SHP77 (cell line): ENCODE measurements around the gene CENPW.

Experiments used
- DNase-seq, 2 experiments: peaks; one replicate each; lab custom pipeline; 2025; lab: John Stamatoyannopoulos, UW

Gene CENPW

DNA sequence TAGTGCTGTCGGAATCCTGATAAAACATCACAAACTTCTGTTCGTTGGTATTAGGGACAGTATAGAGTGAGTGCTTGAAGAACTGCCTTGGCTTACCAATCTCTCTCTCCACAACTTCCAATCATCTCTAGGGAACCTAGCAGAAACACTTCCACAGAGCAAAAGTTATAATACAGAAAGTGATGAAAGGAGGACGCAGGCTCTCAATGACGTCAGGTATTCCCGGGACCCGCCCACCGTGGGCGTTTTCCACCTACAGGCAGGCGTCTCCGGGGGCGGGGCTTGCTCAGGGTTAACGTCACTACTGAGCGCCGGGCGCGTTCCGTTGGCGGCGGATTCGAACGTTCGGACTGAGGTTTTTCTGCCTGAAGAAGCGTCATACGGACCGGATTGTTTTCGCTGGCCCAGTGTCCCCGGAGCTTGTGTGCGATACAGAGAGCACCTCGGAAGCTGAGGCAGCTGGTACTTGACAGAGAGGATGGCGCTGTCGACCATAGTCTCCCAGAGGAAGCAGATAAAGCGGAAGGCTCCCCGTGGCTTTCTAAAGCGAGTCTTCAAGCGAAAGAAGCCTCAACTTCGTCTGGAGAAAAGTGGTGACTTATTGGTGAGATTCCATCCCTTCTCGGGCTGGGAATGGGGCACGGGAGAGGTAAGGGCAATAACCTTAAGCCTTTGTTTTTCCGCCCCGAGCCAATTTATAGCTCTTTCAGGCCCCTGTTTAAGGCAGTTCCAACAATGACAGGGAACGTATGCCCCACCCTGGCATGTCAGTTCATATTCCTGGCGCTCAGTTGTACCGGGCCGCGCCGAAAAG is at the start of gene CENPW:
TSS of gene CENPW (plus strand) at position 320 of the 814 bp plus-strand sequence. CDS start at position 479, 159 bp downstream.
- DNase-seq: peak; percentile 86 to 91

DNA sequence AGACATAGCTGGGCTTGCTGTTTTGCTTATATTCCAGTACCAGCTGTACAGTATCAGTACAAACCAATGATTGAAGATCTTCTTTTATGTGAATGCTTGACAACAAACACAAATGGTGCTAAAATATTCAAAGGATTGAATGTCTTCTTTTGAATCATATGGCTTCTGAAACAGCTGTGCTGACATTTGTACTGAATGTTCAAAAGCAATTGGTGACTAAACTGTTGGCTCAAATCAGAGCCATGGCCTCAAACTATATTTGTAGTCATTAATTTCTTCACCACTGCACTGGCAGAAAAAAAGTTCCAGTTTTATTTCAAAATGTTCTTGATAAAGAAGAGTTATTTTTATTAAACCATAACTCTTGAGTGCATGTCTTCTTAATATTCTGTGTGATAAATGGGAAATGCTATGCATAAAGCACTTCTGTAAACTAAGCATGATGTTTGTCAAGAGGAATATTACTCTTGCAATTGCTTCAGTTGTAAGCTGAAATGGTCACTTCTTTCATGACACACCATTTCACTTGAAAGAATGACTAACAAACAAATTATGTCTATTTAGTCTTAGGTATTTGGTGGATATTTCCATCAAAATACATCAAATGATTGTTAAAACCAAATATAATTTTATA is 45.9 kb upstream of the CENPW start:
- DNase-seq: no peak

DNA sequence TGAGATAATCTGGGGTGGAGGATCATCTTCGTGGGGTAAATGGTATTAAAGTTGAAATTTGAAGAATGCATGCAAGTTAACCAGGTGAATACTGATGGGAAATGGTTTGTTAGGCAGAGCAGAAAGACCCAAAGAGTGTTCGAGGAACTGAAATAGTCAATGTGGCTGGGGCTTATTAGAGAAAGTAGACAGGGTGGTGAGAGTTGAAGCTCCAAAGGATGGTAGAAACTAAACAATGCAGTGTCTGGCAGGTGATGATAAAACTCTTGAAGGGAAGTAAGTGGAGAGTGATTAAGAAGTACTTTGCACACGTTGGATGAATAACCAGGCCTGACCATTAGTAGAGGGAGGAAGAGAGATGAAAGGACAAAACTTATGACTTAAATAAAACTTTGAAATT is 39.8 kb upstream of the CENPW start:
- no peak for DNase-seq

DNA sequence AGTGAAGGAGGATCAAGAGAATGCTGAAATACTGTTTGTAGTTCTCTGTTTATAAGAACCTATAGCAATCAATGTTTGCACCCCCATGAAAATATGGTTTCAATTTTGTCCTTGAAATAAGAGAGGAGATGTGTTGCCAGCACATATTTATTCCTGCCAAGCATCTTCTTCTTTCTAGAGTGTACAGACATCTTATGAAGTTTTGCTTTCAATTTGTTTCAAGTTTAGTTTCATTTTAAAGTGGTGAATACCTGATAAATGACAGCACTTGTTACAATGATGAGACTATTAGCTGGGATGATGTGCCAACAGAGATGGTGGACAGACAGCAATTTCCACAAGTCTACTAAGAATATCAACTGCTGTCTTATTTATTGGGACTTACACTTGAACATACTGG is 39.2 kb upstream of the CENPW start:
- DNase-seq: no peak

DNA sequence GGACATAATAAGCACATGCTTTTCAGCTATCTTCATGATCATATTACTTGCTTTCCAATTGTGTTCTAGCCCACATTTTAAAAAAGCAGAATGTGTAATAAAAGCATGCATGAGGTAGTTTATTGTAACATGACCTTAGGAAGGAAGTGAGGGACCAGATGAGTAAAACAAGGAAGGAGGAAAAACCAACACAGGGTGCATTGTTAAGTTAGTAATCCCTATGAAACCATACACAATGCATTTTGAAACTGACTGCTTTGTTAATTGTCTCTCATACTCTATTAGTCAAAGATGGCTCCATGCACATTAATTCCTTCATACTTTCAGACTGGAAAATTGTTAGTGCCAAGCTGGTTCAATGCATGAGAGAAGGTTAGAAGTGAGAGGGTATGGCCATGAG is 37.7 kb upstream of the CENPW start:
- DNase-seq: no peak

DNA sequence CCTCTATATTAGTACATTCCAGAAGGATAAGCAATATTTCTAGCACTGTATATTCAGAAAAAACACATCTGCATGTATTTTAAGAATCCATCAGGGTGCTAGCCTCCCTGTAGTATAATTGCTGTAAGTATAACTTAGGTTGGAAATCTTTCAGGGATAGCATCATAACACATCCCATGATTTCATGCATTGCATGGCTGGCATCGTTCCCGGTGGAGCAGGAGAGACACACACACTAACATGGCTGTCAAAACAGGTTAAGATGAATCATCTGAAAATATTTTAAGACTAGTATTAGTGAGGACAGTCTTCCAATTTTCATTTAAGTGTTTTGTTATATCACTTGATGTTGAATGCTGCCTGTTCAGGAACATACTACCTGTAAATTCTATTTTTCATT is 32.1 kb upstream of the CENPW start:
- DNase-seq: no peak

DNA sequence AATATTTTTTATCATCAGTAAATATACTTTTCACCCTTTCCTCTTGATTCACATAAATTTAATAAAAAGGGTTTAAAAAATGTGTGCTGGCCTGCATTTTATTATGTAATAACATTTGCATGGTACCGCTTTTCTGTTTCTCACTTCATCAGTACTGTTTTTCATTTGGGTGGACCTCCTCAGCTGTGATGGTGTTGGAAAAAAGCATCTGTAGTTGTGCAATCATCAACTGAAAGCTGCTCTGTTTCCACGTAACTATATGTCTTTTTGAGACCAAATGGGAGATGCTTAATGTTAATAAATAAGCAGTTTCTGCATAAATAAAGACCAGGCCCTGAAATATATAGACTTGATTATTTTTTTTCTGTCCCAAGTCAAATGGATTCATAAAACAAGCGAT is 31.6 kb upstream of the CENPW start:
- no peak for DNase-seq

DNA sequence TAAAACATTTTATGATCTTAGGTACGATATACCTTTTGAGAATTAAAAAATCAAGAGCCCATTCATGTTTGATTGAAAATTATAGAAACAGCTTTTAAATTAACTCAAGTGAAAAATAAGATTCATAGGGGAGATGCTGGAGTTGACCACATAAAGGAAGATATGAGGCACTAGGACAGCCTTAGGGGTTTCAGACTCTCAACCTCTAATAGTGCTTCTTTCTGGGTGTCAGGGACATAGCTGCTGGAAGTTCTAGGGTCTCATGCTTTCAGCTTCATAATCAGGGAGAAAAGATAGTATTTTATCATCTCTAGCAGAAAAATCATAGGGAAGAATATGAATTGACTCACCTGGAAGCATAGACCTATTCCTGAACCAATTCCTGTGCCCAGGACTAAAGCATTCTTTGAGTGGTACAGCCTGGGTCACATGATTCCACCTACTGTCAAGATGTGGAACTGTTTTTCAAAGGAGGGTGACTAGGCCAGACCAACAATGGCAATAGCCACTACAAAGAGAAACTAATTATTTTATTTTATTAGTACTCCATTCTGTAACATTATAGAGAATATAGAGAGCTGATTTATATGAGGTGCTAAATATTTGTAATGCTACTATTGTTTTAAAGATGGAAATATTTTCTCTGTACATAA is 27.8 kb upstream of the CENPW start:
- DNase-seq: peak in 1 of 2 experiments; percentile 15

DNA sequence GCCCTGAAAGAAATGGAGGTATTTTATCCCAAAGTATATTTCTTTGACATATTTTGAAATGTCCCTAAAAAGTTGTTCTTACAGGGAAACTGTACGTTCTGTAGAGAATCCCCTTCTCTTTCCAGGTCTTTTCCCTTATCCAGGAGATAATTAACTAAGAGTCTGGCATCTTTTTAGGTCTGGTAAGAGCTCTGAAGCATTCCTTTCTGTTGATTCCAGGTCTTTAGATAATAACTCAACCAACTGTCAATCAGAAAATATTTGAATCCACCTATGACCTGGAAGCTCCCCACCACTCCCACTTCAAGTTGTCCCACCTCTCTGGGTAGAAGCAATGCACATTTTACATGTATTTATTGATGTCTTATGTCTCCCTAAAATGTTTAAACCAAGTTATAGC is 26.0 kb upstream of the CENPW start:
- DNase-seq: no peak

DNA sequence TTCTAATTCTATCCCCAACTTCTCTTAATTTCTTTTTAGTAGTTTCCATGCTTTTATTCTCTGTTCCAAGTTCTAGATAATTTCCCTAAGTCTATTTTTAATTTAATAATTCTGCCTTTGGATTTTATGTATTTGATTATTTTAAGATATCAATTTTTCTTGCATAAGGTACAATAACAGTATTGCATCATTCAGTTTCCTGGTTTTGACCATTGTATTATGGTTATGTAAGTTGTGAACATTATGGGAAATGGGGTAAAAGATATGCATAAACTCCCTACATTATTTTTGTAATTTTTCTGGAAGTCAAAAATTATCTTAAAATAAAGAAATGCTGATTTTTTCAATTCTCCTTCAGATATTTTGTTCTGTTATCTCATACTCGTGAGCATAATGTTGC is 21.1 kb upstream of the CENPW start:
- no peak for DNase-seq

DNA sequence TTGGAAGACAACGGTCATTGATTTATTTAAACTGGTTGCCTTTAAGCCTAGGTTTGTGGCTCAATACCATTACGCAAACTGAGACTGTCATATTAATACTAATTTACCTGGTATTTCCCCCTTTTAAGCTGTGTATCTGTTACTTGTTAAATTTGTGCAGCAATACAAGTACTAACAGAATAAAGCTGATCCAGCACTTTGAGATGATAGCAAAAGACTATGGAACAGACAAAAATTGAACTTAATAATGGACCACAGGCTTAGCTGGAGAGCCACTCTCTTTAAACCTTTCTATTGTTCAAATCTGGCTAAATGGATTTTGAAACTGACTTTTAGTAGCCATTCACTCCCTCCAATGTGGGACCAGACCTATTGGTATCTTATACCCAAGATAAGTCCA is 6.2 kb upstream of the CENPW start:
- DNase-seq: no peak

DNA sequence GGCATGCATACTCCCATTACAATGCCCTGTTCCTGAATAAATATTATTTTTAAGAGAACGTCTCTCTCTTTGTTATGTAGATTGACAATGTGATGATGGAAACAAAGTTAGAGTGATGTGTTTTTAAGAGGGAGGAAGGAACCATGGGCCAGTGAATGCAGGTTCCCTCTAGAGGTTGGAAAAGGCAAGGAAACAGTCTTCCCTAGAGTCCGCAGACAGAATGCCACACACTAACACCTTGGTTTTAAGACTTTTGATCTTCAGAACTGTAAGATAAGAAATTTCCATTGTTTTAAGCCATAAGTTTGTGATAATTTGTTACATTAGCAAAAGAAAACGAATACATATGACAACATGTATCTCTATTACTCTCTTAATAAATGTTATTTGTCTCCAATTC is 4.7 kb upstream of the CENPW start:
- DNase-seq: no peak

DNA sequence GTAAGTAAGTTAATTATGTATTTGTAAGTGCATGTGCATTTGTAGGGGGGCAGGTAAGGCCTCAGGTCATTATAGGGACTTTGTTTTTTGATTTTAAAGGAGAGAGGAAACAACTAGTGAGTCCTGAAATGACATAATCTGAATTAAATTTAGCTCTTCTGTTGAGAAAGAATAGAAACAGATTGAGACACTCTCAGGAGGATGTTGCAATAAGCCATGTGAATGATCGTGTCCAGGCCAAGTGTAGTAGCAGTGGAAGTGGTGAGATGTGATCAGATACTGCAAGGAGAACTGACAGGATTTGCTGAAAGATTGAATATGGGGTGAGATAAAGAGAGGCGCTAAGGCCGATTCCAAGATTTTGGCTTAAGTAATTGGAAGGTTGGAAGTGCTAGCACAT is 2.6 kb upstream of the CENPW start:
- DNase-seq: no peak

DNA sequence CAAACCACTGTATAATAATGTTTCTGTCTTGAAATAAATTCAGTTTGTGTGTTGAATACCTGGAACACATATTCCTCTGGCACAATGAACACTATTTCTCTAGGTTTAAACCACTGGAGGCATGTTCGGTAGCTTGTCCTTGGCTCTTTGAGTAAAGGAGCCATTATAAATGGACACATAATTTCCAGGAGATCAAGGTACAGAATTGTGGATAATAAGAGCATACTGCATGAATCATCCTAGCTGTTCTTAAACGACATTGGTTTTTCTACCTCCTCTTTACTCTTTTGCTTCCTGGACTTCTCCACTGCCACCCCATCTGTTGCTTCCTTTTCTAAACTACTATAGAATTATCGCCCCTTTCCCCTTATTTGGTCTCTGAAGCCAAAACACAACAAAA is 1.2 kb downstream of the CENPW start:
- no peak for DNase-seq

DNA sequence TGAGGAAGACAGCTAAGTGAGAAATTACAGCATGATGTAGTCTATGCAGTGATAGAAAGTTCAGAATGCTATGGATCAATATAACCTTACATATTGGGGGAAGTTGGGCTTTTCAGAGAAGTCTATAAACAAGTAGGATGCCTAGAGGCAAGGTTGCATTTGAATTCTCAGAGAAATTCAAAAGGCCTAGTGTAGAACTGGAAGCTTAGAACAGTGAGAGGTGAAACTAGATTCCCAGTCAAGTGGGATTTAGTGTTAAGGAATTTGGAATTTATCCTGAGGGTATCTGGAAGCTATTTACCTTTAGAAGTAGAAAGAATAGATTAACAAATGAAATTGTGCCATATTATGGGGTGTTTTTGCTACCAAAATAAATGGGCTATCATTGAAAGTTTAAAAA is 4.3 kb downstream of the CENPW start:
- no peak for DNase-seq

DNA sequence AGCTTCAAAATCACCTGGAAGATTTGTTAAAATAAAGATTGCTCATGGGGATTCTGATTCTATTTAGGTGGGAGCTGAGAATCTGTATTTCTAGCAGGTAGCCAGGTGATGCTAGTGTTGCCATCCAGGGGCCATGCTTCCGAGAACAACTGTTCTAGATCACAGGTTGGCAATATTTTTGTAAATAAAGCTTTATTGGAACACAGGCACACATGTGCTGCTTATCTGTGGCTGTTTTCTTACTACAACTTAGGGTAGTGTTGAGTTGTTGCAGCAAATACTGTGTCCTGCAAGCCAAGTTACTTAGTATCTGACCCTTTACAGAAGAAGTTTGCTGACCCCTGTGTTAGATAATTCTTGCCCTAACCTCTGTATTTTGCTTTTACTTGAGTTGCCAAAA is 12.0 kb downstream of the CENPW start:
- no peak for DNase-seq

DNA sequence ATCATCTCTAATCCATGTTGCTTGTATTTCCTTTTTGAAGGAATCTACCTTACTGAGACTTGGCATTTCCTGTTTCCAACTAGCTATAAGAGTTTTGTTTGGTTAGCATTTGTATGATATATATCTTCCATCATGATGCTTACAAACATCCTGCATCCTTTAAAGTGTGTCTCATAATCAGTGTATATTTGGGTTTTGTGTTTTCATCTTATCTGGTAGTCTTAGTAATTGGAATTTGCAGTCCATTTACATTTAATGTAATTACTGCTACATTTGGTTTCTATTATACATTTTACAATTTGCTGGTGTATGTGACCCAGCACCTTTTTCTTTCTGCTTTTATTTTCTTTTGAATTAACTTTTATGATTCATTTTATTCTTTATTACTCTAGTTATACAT is 12.6 kb downstream of the CENPW start:
- DNase-seq: no peak

DNA sequence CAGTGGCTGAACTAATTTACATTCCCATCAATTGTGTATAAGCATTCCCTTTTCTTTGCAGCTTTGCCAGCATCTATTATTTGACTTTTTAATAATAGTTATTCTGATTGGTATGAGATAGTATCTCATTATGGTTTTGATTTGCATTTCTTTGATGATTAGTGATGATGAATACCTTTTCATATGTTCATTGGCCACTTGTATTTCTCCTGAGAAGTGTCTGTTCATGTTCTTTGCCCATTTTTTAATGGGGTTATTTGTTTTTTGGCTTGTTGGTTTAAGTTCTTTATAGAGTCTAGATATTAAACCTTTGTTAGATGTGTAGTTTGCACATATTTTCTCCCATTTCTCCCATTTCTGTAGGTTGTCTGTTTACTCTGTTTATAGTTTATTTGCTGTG is 16.6 kb downstream of the CENPW start:
- DNase-seq: no peak

DNA sequence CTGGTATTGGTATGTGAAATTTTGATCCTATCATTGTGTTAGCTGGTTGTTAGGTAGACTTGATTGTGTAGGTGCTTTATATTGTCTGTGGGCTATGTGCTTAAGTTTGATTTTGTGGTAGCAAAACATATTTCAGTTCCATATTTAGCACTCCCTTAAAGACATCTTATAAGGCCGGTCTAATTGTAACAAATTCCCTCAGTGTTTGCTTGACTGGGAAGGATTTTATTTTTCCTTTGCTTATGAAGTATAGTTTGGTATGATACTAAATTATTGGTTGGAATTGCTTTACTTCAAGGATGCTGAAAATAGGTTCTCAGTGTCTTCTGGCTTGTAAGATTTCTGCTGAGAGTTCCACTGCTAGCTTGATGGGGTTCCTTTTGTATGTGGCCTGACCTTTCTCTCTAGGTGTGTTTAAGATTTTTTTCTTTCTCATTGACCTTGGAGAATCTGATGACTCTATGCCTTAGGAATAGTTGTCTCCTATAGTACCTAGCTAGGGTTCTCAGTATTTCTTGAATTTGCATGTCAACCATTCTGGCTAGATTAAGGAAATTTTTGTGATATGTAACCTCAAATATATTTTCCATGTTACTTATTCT is 20.1 kb downstream of the CENPW start:
- DNase-seq: no peak

DNA sequence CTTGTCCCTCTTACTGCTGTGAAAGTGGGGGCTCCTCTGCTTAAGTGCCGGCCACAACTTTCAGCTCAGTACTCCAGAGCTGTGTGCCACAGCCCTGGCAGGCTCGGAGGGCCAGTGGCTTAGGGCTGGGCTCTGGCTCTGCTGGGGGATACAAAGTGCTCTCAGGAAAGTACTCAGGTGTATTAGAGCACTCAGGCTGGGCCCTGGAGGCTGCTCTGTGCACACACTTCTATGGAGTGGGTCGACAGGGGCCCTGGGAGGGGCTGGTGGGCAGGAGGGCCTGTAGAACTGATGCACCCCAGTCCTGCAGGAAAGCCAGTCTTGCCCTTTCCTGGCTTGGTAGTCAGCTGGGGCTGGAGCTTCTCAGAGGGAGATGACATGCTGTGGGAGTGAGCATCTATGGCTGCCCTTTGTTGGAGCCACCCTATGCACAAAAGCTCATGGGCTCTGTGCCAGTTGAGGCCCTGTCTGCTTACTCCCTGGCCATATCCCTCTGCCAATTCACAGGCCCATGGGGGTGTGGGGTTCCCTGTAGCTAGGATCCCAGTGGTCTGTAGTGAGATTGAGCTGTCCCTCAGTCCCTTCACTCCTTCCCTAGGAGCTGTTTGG is 22.0 kb downstream of the CENPW start:
- DNase-seq: no peak

DNA sequence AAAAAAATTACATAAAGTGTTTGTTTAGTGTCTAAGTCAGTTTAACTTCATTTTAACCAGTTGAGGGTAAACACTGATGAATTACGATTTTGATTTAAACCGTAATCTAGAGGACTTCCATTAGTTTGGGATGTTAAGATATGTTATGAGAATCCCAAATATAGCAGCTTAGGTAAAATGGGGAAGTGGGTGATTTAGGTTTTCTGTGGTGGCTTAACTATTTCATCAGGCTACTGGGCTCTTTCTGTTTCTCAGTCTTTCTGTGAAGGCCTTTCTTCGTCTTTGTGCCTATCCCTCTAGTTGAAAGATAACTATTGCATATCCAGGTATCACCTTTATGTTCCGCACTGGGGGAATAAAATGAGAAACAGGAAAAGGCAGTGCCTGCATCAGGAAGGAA is 27.9 kb downstream of the CENPW start:
- no peak for DNase-seq

DNA sequence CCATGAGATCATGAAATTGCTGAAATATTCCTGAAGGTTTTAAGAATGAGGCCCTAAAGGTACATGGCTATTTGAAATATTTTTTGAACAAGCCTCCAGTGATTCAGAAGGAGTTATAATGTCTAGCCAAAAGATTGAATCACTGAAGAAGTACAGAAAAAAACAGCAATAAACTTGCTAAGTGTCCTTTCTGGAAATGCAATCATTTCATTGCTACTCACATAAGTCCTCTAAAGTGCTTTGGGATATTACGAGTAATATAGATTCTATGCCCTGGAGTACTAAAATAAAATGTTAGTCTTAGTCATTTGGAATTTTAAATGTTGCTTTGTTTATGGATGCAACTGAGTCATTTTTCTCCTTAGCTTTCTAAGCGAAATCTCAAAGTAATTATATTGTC is 32.7 kb downstream of the CENPW start:
- no peak for DNase-seq

DNA sequence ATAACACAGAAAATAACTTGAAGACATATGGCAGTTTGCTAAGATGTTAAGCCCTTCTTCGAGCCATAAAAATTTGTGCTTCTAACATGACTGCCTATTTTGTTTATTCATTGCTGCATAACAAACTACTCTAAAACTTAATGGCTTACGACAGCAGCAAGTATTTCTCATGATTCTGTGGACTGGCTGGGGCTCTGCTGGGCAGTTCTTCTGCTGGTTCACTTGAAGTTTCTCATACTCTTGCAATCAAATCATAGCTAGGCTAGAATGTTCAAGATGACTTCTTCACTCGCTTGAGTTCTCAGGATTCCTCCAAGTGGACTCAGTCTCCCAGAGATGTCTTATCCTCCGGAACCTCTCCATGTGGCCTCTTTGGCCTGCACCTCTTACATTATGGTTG is 33.4 kb downstream of the CENPW start:
- no peak for DNase-seq
